Neuronal stem cell (in vitro differentiated cells): ENCODE data around the gene ARL14. TPM values are rescaled to one million over a fixed set of nuclear protein-coding genes. Genes with fewer than 3 reads are reported as not detected.

Experiments used
- DNase-seq: peaks from one replicate; pipeline ENCODE4 v3.0.0-alpha.2; 2013; ENCODE audit warnings: low spot score
- H2AFZ ChIP-seq: one replicate; pipeline ENCODE4 v1.6.1; 2013; ENCODE audit warnings: mild to moderate bottlenecking, low read length, inconsistent platforms
- H2AK5ac ChIP-seq: 2 replicates; pipeline ENCODE4 v1.6.1; 2013; ENCODE audit warnings: low read depth, mild to moderate bottlenecking, inconsistent platforms, low read length, moderate library complexity, mixed read lengths
- H2BK120ac ChIP-seq: 2 replicates; pipeline ENCODE4 v1.6.1; 2013; ENCODE audit warnings: low read depth, mild to moderate bottlenecking, inconsistent platforms, low read length, moderate library complexity, mixed read lengths
- H2BK12ac ChIP-seq: one replicate; pipeline ENCODE4 v1.6.1; 2013; ENCODE audit warnings: low read length, inconsistent platforms
- H2BK15ac ChIP-seq: 2 replicates; pipeline ENCODE4 v1.6.1; 2013; ENCODE audit warnings: mild to moderate bottlenecking, low read length, inconsistent platforms, mixed read lengths
- H2BK5ac ChIP-seq: one replicate; pipeline ENCODE4 v1.6.1; 2013; ENCODE audit warnings: inconsistent platforms, mild to moderate bottlenecking, low read length, moderate library complexity
- H3K14ac ChIP-seq: one replicate; pipeline ENCODE4 v1.6.1; 2013; ENCODE audit warnings: low read length, inconsistent platforms
- H3K18ac ChIP-seq: 2 replicates; pipeline ENCODE4 v1.6.1; 2013; ENCODE audit warnings: low read length, inconsistent platforms
- H3K23ac ChIP-seq: 2 replicates; pipeline ENCODE4 v1.6.1; 2013; ENCODE audit warnings: low read depth, mild to moderate bottlenecking, mixed read lengths, low read length, inconsistent platforms; ENCODE audit not compliant: poor library complexity
- H3K27ac ChIP-seq: replicated peaks from 3 replicates; pipeline ENCODE4 v1.5.1; 2013; ENCODE audit warnings: low read length, inconsistent platforms
- H3K27me3 ChIP-seq, 3 experiments: 2 replicates each; pipeline ENCODE4 v1.6.1; 2013; ENCODE audit warnings: low read length in 3 of 3, mild to moderate bottlenecking in 2 of 3, inconsistent platforms in 1 of 3, low read depth in 1 of 3, mixed read lengths in 1 of 3, moderate library complexity in 1 of 3; ENCODE audit not compliant: control insufficient read depth in 3 of 3, insufficient read depth in 3 of 3
- H3K36me3 ChIP-seq, 2 donors: replicated peaks in 1 of 2; 2 replicates each; pipeline ENCODE4 v1.6.1; 2013; ENCODE audit warnings: low read length in 2 of 2; ENCODE audit not compliant: control insufficient read depth in 2 of 2, insufficient read depth in 2 of 2
- H3K4ac ChIP-seq: 2 replicates; pipeline ENCODE4 v1.6.1; 2013; ENCODE audit warnings: inconsistent platforms, mild to moderate bottlenecking, low read length, moderate library complexity
- H3K4me1 ChIP-seq, 2 donors: 1 replicate in 1 of 2; 2 replicates in 1 of 2; pipeline ENCODE4 v1.6.1; 2013; ENCODE audit warnings: low read length in 2 of 2, low read depth in 1 of 2; ENCODE audit not compliant: control insufficient read depth in 2 of 2, insufficient read depth in 1 of 2
- H3K4me2 ChIP-seq: one replicate; pipeline ENCODE4 v1.6.1; 2013; ENCODE audit warnings: mild to moderate bottlenecking, low read length, inconsistent platforms; ENCODE audit not compliant: insufficient read depth, poor library complexity, severe bottlenecking
- H3K4me3 ChIP-seq, 2 donors: 2 replicates each; pipeline ENCODE4 v1.5.1; 2013; ENCODE audit warnings: low read length in 2 of 2, mild to moderate bottlenecking in 2 of 2, inconsistent platforms in 1 of 2, moderate library complexity in 1 of 2
- H3K79me1 ChIP-seq: one replicate; pipeline ENCODE4 v1.6.1; 2013; ENCODE audit warnings: low read depth, mild to moderate bottlenecking, inconsistent platforms, low read length, moderate library complexity
- H3K9ac ChIP-seq: one replicate; pipeline ENCODE4 v1.6.1; 2013; ENCODE audit warnings: mild to moderate bottlenecking, low read depth, low read length, inconsistent platforms; ENCODE audit not compliant: poor library complexity
- H3K9me3 ChIP-seq, 2 donors: replicated peaks in 1 of 2; 2 replicates each; pipeline versions ENCODE3 to v1.6.1; 2013; ENCODE audit warnings: low read length in 2 of 2, mild to moderate bottlenecking in 2 of 2, inconsistent platforms in 1 of 2, low read depth in 1 of 2, mixed read lengths in 1 of 2, moderate library complexity in 1 of 2; ENCODE audit not compliant: control insufficient read depth in 2 of 2, insufficient read depth in 1 of 2
- H4K8ac ChIP-seq: one replicate; pipeline ENCODE4 v1.6.1; 2013; ENCODE audit warnings: low read depth, mild to moderate bottlenecking, inconsistent platforms, low read length, moderate library complexity
- H4K91ac ChIP-seq: one replicate; pipeline ENCODE4 v1.6.1; 2013; ENCODE audit warnings: low read length, low read depth, mild to moderate bottlenecking, inconsistent platforms; ENCODE audit not compliant: poor library complexity
- WGBS, 2 donors: extraction: QIAGEN DNeasy Blood & Tissue Kit; methylation state at CpG; one replicate each; pipeline ENCODE4 v1.1.7; 2013; ENCODE audit warnings: missing lambda C conversion rate in 2 of 2, mixed read lengths in 1 of 2; ENCODE audit not compliant: insufficient read length in 2 of 2, insufficient replicate concordance in 1 of 2; ENCODE audit errors: extremely low coverage in 2 of 2; 5-methylcytosine and 5-hydroxymethylcytosine counted together
- polyA plus RNA-seq, 2 experiments: library from polyadenylated mRNA; stranded (reverse); fragments of 200-250 nt; gene quantifications; one replicate each; pipeline ENCODE4 v1.2.3, GENCODE V29; 2013

The ARL14 gene
- not detected for polyA plus RNA-seq (2013, experiment 1 of 2)
- not detected for polyA plus RNA-seq (2013, experiment 2 of 2)

- H2BK120ac ChIP-seq = no peak within 1 kb of the TSS
- H3K4me3 ChIP-seq = no peak within 1 kb of the TSS
- H4K91ac ChIP-seq = no peak within 1 kb of the TSS
- H2BK5ac ChIP-seq = no peak within 1 kb of the TSS
- no peaks in the 10 kb centered on the region for H3K9me3 ChIP-seq
- H3K27ac ChIP-seq = no peak within 1 kb of the TSS
- H3K36me3 ChIP-seq = no peaks in the 10 kb centered on the region
- H3K27me3 ChIP-seq = no peaks in the 10 kb centered on the region
- H3K23ac ChIP-seq = no peak within 1 kb of the TSS
- H2AK5ac ChIP-seq = no peak within 1 kb of the TSS
- no peak within 1 kb of the TSS for H4K8ac ChIP-seq
- H3K4me2 ChIP-seq = no peak within 1 kb of the TSS
- no peak within 1 kb of the TSS for H2BK15ac ChIP-seq
- no CpG with 5 or more reads among the region's 4 CpGs for WGBS, 2 donors
- no peaks in the 10 kb centered on the region for H3K79me1 ChIP-seq
- no peak within 1 kb of the TSS for H3K4ac ChIP-seq
- H3K18ac ChIP-seq = no peak within 1 kb of the TSS
- DNase-seq = no peak
- no peak within 1 kb of the TSS for H3K9ac ChIP-seq
- H3K4me1 ChIP-seq = peaks cover 4 to 7% of the 10 kb centered on the region in 2 donors
- H2AFZ ChIP-seq = peak within 1 kb of the TSS; percentile 64
- no peak within 1 kb of the TSS for H2BK12ac ChIP-seq
- H3K14ac ChIP-seq = no peak within 1 kb of the TSS
Measured at GRCh38 chr3:160676547-160677303, at the start of gene ARL14. TSS of gene ARL14 (plus strand) at chr3:160677160. CDS start at chr3:160677347, 187 bp downstream.

- H4K8ac ChIP-seq = no peak overlapping the region
Measured at GRCh38 chr3:160629491-160629890, 47.5 kb upstream of the ARL14 start.

GRCh38 chr3:160633361-160634083 is 43.4 kb upstream of the ARL14 start:
- Histone ChIP-seq H4K8ac (no peak overlapping the region), H2AFZ (no peak overlapping the region), H3K27ac (no peak overlapping the region), H2AK5ac (no peak overlapping the region), H3K4me2 (no peak overlapping the region), H3K14ac (no peak overlapping the region), H3K27me3 (peaks cover 0 to 3% (median 0%) of the 10 kb centered on the region in 3 experiments), H3K18ac (no peak overlapping the region), H3K36me3 (no peaks in the 10 kb centered on the region), H2BK12ac (no peak overlapping the region), H2BK15ac (no peak overlapping the region), H3K23ac (no peak overlapping the region), H3K9ac (no peak overlapping the region), H3K79me1 (no peaks in the 10 kb centered on the region), H4K91ac (no peak overlapping the region), H2BK5ac (no peak overlapping the region), H3K9me3 (no peaks in the 10 kb centered on the region), H2BK120ac (no peak overlapping the region), H3K4me3 (no peak overlapping the region), H3K4me1 (no peaks in the 10 kb centered on the region), H3K4ac (no peak overlapping the region)
- WGBS, 2 donors = 100% methylated on average over 1 of the region's 4 CpGs
- no peak for DNase-seq

More at GRCh38 chr3:160629491-160629890, 47.5 kb upstream of the ARL14 start:
- H3K4me2 ChIP-seq = no peak overlapping the region
- H2AFZ ChIP-seq = no peak overlapping the region
- H3K9me3 ChIP-seq = no peaks in the 10 kb centered on the region
- DNase-seq = no peak
- H4K91ac ChIP-seq = no peak overlapping the region
- H3K9ac ChIP-seq = no peak overlapping the region
- no peak overlapping the region for H3K18ac ChIP-seq
- H2BK5ac ChIP-seq = no peak overlapping the region
- no peak overlapping the region for H3K4ac ChIP-seq
- H2BK15ac ChIP-seq = no peak overlapping the region
- WGBS, 2 donors = no CpG with 5 or more reads among the region's 2 CpGs
- H2AK5ac ChIP-seq = no peak overlapping the region
- no peaks in the 10 kb centered on the region for H3K79me1 ChIP-seq
- no peak overlapping the region for H3K27ac ChIP-seq
- no peak overlapping the region for H2BK120ac ChIP-seq
- H3K36me3 ChIP-seq = no peaks in the 10 kb centered on the region
- no peak overlapping the region for H3K4me3 ChIP-seq
- no peak overlapping the region for H3K14ac ChIP-seq
- peaks cover 0 to 3% (median 0%) of the 10 kb centered on the region in 3 experiments for H3K27me3 ChIP-seq
- no peak overlapping the region for H3K23ac ChIP-seq
- H2BK12ac ChIP-seq = no peak overlapping the region
- H3K4me1 ChIP-seq = no peaks in the 10 kb centered on the region

GRCh38 chr3:160635213-160635612 is 41.7 kb upstream of the ARL14 start:
- no peaks in the 10 kb centered on the region for H3K79me1 ChIP-seq
- DNase-seq = no peak
- no peak overlapping the region for H2BK15ac ChIP-seq
- no peak overlapping the region for H4K91ac ChIP-seq
- no peak overlapping the region for H3K9ac ChIP-seq
- H2BK5ac ChIP-seq = no peak overlapping the region
- no peak overlapping the region for H2AK5ac ChIP-seq
- H3K23ac ChIP-seq = no peak overlapping the region
- no peaks in the 10 kb centered on the region for H3K4me1 ChIP-seq
- no peak overlapping the region for H3K4ac ChIP-seq
- no peak overlapping the region for H2BK120ac ChIP-seq
- no peak overlapping the region for H3K4me2 ChIP-seq
- no peak overlapping the region for H4K8ac ChIP-seq
- H3K14ac ChIP-seq = no peak overlapping the region
- H3K18ac ChIP-seq = no peak overlapping the region
- H3K27me3 ChIP-seq = peaks cover 0 to 4% (median 0%) of the 10 kb centered on the region in 3 experiments
- no peak overlapping the region for H3K27ac ChIP-seq
- H3K4me3 ChIP-seq = no peak overlapping the region
- H3K9me3 ChIP-seq = no peaks in the 10 kb centered on the region
- H2AFZ ChIP-seq = no peak overlapping the region
- no peak overlapping the region for H2BK12ac ChIP-seq
- H3K36me3 ChIP-seq = no peaks in the 10 kb centered on the region
